Fibroblast of mammary gland (primary cell): ENCODE measurements around the gene TINAG.
A peak's percentile ranks its signal among the peaks of the same experiment; 100 is the strongest.

Source experiments
- DNase-seq: peaks from one replicate; pipeline ENCODE4 v3.0.0-alpha.2; 2010; ENCODE audit warnings: low read depth
- H3K4me3 ChIP-seq: 2 replicates; pipeline ENCODE4 v1.5.1; 2011; ENCODE audit warnings: low read depth, mild to moderate bottlenecking, low read length, moderate library complexity; ENCODE audit not compliant: control insufficient read depth
- CTCF ChIP-seq: conservative IDR thresholded peaks from 2 replicates; pipeline ENCODE4 v1.5.1; 2011; ENCODE audit warnings: low read depth, low read length, inconsistent platforms; ENCODE audit not compliant: control insufficient read depth, insufficient read depth

TINAG gene

GRCh38 chr6:54335871-54336270 lies 27.6 kb downstream of the TINAG start:
- no peak for TF ChIP-seq CTCF
- H3K4me3 ChIP-seq, result no peak overlapping the region
- peak; percentile 98 for DNase-seq

DNA sequence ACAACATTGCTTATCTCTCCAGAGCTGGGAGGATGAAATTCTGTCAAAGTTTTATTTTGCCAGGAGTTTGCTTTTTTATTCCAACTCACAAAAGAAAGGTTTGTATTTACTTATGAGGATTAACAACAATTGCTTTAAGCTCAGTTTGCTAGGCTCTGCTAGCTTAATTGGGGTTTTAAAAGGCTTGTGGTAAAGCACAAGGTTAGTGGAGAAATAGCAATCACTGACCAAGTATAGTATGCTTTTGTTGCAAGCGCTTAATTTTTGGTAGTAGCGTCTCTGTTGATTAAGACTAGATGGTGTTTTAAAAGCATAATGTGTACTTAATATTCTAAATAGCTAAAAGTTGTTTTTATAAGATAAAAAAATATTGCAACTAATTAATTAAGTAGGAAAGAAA lies 45.7 kb downstream of the TINAG start:
- DNase-seq, result no peak
- TF ChIP-seq CTCF, result no peak
- no peak overlapping the region for H3K4me3 ChIP-seq

DNA sequence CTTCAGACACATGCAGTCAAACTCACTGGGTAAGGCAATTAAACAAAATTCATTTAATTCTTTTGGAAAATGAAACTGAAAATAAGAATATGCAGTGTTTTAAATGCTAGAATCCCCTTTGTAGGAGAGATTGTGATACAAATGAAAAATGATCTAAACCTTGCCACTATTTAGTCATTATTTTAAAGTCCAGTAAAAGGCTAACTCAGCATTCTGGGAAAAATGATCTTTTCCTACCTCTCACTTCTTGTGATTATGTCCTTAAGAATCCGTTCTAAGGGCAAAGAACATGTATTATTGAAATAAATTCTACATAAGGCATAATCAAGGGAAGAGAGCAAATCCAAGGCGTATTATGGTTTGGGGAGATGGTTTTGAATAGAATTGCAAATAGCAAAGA lies 46.4 kb downstream of the TINAG start:
- no peak overlapping the region for H3K4me3 ChIP-seq
- no peak for TF ChIP-seq CTCF
- DNase-seq, result no peak

- TF ChIP-seq CTCF, result no peak
- no peak overlapping the region for H3K4me3 ChIP-seq
- no peak for DNase-seq
Observed at GRCh38 chr6:54357141-54357540, 48.9 kb downstream of the TINAG start.

GRCh38 chr6:54361188-54361587 lies 52.9 kb downstream of the TINAG start:
- DNase-seq, result no peak
- TF ChIP-seq CTCF, result no peak
- H3K4me3 ChIP-seq, result no peak overlapping the region

- no peak for DNase-seq
- no peak for TF ChIP-seq CTCF
- no peak overlapping the region for H3K4me3 ChIP-seq
Observed at GRCh38 chr6:54361734-54362133, 53.5 kb downstream of the TINAG start.

DNA sequence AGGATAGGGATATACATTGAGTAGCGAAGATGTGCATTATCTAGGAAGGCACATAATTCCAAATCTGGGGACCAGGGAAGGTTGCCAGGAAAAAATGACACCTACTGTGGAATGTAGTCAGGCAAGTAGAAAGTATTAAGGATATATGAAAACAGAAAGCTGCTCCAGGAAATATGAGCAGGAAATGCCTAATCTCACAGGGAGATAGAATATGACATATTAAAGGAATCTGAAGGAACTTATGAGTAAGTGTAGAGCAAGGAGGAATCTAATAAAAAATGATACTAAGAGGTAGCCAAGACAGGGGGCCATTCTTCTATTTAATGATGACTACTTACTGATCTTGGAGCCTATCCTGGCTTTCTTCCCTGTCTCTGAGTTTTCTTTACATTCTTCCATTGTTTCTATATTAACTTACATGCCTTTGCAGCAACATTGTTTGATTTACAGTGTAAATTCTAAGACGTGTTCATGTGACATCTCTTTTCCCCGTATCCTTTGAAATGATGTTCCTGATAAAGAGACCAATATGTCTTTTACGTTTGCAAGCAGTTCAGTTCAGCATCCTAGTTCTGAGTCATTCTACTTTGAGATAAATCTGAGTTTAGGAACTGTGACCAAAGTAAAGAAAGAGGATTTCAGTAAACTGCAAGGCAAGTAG lies 58.6 kb downstream of the TINAG start:
- DNase-seq, result no peak
- H3K4me3 ChIP-seq, result no peak overlapping the region
- TF ChIP-seq CTCF, result no peak
